Gastroesophageal sphincter (tissue), 3 donors: Measurements from ENCODE around the gene MYLK4.

Source experiments
- CTCF ChIP-seq, 4 experiments: fragments of 200-600 bp in 2 of 4; fragments of 450-650 bp in 2 of 4; sonication (generic) in 1 of 4; IDR thresholded peaks; one replicate each; pipeline ENCODE4 v1.5.1; 2017 to 2019; ENCODE audit warnings: antibody characterized with exemption in 4 of 4, mild to moderate bottlenecking in 2 of 4, moderate library complexity in 2 of 4
- EP300 ChIP-seq: sonication (generic); formaldehyde crosslinking; IDR thresholded peaks from one replicate; pipeline ENCODE4 v1.6.1; 2017; ENCODE audit warnings: antibody characterized with exemption, mild to moderate bottlenecking
- POLR2A ChIP-seq, 2 donors: fragments of 450-650 bp; IDR thresholded peaks; one replicate each; pipeline ENCODE4 v1.6.1; 2017; ENCODE audit warnings: antibody characterized with exemption in 2 of 2, mild to moderate bottlenecking in 2 of 2, moderate library complexity in 1 of 2
- POLR2AphosphoS5 ChIP-seq: sonication (generic); formaldehyde crosslinking; IDR thresholded peaks from one replicate; pipeline ENCODE4 v1.6.1; 2017; ENCODE audit warnings: antibody characterized with exemption

- TF ChIP-seq CTCF (IDR thresholded peaks at IDR 0.05) (no peak), POLR2AphosphoS5 (no peak), POLR2A (IDR thresholded peaks at IDR 0.05) (no peak), EP300 (no peak)
These were observed 111.6 kb downstream of the MYLK4 start for GRCh38 chr6:2639167-2639566.
